PC-9 (cell line): ENCODE measurements around the gene MICALL2. TPM values are rescaled to one million over a fixed set of nuclear protein-coding genes. Genes with fewer than 3 reads are reported as not detected.

ENCODE experiments used
- BruUV-seq: library from RNA; stranded (reverse); fragments of 400-500 nt; replicated peaks from 2 replicates; lab custom pipeline; 2021; lab: Mats Ljungman, UMichigan
- CTCF ChIA-PET: fragments of 300-600 bp; sonication (Branson Sonifier 250); formaldehyde crosslinking; loops from one replicate; lab custom pipeline; 2022; ENCODE audit warnings: antibody characterized with exemption; lab: Charles Lee
- POLR2A ChIA-PET: fragments of 300-600 bp; sonication (Branson Sonifier 250); formaldehyde crosslinking; loops from one replicate; lab custom pipeline; 2022; ENCODE audit warnings: antibody characterized with exemption; ENCODE audit not compliant: unreplicated experiment; lab: Charles Lee
- DNase-seq, 2 experiments: peaks; one replicate each; pipeline versions ENCODE4 v3.0.0 to v3.0.0-alpha.2; 2015 to 2022; ENCODE audit warnings: mixed read lengths in 1 of 2
- H2AFZ ChIP-seq: fragments of 200-600 bp; sonication (generic); 2 replicates; pipeline ENCODE4 v1.8.1; 2017; ENCODE audit warnings: antibody characterized with exemption
- H3F3A ChIP-seq: fragments of 200-600 bp; sonication (generic); 2 replicates; pipeline ENCODE4 v1.8.1; 2017; ENCODE audit warnings: antibody characterized with exemption, mild to moderate bottlenecking, low read depth; ENCODE audit not compliant: insufficient read depth
- H3K27ac ChIP-seq: fragments of 200-600 bp; sonication (generic); 2 replicates; pipeline ENCODE4 v1.6.1; 2016; ENCODE audit warnings: mixed run types
- H3K27me3 ChIP-seq: fragments of 200-600 bp; sonication (generic); 2 replicates; pipeline ENCODE4 v1.6.1; 2016; ENCODE audit warnings: low read depth, mixed run types; ENCODE audit not compliant: insufficient read depth
- H3K36me3 ChIP-seq: fragments of 200-600 bp; sonication (generic); 2 replicates; pipeline ENCODE4 v1.6.1; 2016; ENCODE audit warnings: low read depth, mixed run types
- H3K4me1 ChIP-seq: fragments of 200-600 bp; sonication (generic); replicated peaks from 2 replicates; pipeline ENCODE4 v1.6.1; 2016; ENCODE audit warnings: mixed run types; ENCODE audit not compliant: insufficient read depth
- H3K4me2 ChIP-seq: fragments of 200-600 bp; sonication (generic); 2 replicates; pipeline ENCODE4 v1.6.1; 2017; ENCODE audit warnings: mixed run types
- H3K4me3 ChIP-seq: fragments of 200-600 bp; sonication (generic); 2 replicates; pipeline ENCODE4 v1.6.1; 2016; ENCODE audit warnings: mixed run types
- H3K79me2 ChIP-seq: fragments of 200-600 bp; sonication (generic); 2 replicates; pipeline ENCODE4 v1.6.1; 2017; ENCODE audit warnings: low read depth, mixed run types
- H3K9me2 ChIP-seq: fragments of 200-600 bp; sonication (generic); 2 replicates; pipeline ENCODE4 v1.8.1; 2017; ENCODE audit warnings: mild to moderate bottlenecking; ENCODE audit not compliant: insufficient read depth
- H3K9me3 ChIP-seq: fragments of 200-600 bp; sonication (generic); 2 replicates; pipeline ENCODE4 v1.8.1; 2016; ENCODE audit warnings: low read depth; ENCODE audit not compliant: insufficient read depth
- H4K20me1 ChIP-seq: fragments of 200-600 bp; sonication (generic); 2 replicates; pipeline ENCODE4 v1.8.1; 2017; ENCODE audit not compliant: insufficient read depth
- CTCF ChIP-seq: fragments of 200-600 bp; sonication (generic); conservative IDR thresholded peaks from 2 replicates; pipeline ENCODE4 v1.6.1; 2017; ENCODE audit warnings: mixed run types, antibody characterized with exemption, mild to moderate bottlenecking, moderate library complexity
- EZH2 ChIP-seq: fragments of 200-600 bp; sonication (generic); IDR thresholded peaks from 2 replicates; pipeline ENCODE4 v1.8.0; 2017; ENCODE audit warnings: antibody characterized with exemption, low read depth
- intact Hi-C: fragments of 100-400 bp; cut with micrococcal nuclease; formaldehyde crosslinking; loops from one replicate; pipeline ENCODE4 v1.10.0; 2022; ENCODE audit not compliant: unreplicated experiment
- total RNA-seq: library from RNA; stranded (reverse); gene quantifications from 2 replicates; pipeline ENCODE4 v1.2.3, GENCODE V29; 2021

The MICALL2 gene
- total RNA-seq, 1 experiment from 2014 or later: 104 TPM

DNA sequence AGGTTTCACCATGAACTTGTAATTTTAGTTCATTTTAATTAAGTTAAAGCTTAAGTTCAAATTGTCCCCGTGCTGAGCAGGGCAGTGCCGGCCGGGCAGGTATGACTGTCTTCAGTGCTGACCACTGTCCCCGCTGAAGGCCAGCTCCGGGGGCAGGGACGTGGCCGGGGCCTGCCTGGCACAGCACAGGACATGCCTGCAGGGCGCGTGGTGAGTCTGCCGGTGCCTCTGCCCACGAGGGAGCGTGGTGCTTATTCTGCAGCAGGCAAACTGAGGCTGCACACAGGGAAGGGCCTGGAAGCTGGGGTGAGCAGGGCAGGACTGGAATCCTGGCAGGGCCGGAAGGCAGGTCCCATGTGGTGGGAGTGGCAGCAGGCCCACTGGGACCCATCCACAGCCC, 9.8 kb downstream of the MICALL2 start:
- CTCF ChIA-PET: interaction anchor here (1.1 kb wide), 1 partner anchor 17 kb away, joined by 3 read pairs; no protein-coding TSS in a partner anchor
- POLR2A ChIA-PET: interaction anchor here (0.7 kb wide), 1 partner anchor 23 kb away, joined by 5 read pairs; no protein-coding TSS in a partner anchor
- no peak overlapping the region for H3K4me2 ChIP-seq

GRCh38 chr7:1448958-1449357, 10.3 kb downstream of the MICALL2 start:
- Histone ChIP-seq H3K27ac (no peak overlapping the region), H3K36me3 (no peaks in the 10 kb centered on the region), H3K4me1 (0 out of 2 replicates have a peak, but pooled peaks cover under 1% of the 10 kb centered on the region), H3F3A (peaks cover 7% of the 10 kb centered on the region; the same call in 1 of the 2 replicates), H3K9me3 (no peaks in the 10 kb centered on the region), H3K9me2 (no peaks in the 10 kb centered on the region), H4K20me1 (peaks cover 11% of the 10 kb centered on the region; the same call in 1 of the 2 replicates), H3K27me3 (no peaks in the 10 kb centered on the region), H3K79me2 (peaks cover 22% of the 10 kb centered on the region), H3K4me3 (no peak overlapping the region), H2AFZ (no peak overlapping the region), H3K4me2 (no peak overlapping the region)
- ChIA-PET CTCF (interaction anchor here (1.1 kb wide), 1 partner anchor 18 kb away, joined by 3 read pairs; no protein-coding TSS in a partner anchor), POLR2A (no interaction called here)
- DNase-seq: no peak
- intact Hi-C loops: no loop called here
- TF ChIP-seq EZH2 (no peak), CTCF (no peak)
- BruUV-seq: no TSS peak

More for the DNA sequence above, 9.8 kb downstream of the MICALL2 start:
- no TSS peak for BruUV-seq
- Histone ChIP-seq H3K36me3 (no peaks in the 10 kb centered on the region), H2AFZ (no peak overlapping the region), H3K9me2 (no peaks in the 10 kb centered on the region), H3K79me2 (peaks cover 27% of the 10 kb centered on the region), H3K4me3 (no peak overlapping the region), H3K9me3 (no peaks in the 10 kb centered on the region), H3K27me3 (no peaks in the 10 kb centered on the region), H3K4me1 (peaks cover 6% of the 10 kb centered on the region), H3F3A (peaks cover 7% of the 10 kb centered on the region; the same call in 1 of the 2 replicates), H4K20me1 (peaks cover 12% of the 10 kb centered on the region), H3K27ac (no peak overlapping the region)
- intact Hi-C loops: no loop called here
- no peak for DNase-seq
- no peak for TF ChIP-seq EZH2
- TF ChIP-seq CTCF: no peak

DNA sequence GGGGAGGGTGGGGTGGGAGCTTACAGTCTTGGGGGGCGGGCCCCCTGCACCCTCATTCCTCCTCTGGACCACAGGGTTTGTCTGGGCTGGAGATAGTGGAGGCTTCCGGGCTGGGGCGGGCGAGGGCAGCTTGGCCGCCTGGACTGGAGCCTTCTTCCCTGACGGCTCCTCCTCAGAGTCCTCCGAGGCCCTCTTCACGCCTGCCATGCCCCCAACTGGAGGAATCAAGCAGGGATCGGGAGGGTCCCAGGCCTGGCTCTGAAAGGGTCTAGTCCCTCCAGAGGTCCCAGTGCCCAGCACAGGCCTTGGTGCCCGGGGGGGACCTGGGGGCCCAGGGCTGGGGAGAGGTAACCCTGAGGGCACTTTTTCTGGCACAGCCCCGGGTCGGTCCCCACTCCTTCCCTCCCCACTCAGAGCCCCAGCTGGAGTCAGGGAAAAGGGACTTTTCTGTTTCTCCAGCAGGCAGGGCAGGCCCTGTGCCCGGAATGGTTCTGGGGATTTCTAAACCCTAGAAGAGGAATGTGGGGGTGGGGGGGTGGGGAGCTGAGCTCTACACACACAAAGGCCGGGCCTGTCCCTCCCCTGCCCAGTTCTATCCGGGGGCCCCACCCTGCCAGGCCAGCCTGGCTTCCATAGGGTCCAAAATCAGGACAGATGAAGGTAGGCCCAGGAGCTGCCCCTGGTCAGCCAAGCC, 11.6 kb downstream of the MICALL2 start:
- peaks cover 7% of the 10 kb centered on the region; the same call in 1 of the 2 replicates for H3F3A ChIP-seq
- no peaks in the 10 kb centered on the region for H3K9me3 ChIP-seq
- H3K27ac ChIP-seq: no peak overlapping the region
- H3K4me2 ChIP-seq: no peak overlapping the region
- no peak overlapping the region for H2AFZ ChIP-seq
- H3K4me3 ChIP-seq: no peak overlapping the region
- peaks cover 9% of the 10 kb centered on the region; the same call in 1 of the 2 replicates for H3K79me2 ChIP-seq
- no peak for DNase-seq
- POLR2A ChIA-PET: no interaction called here
- no peaks in the 10 kb centered on the region for H3K4me1 ChIP-seq
- intact Hi-C loops: no loop called here
- no peaks in the 10 kb centered on the region for H3K36me3 ChIP-seq
- no peak for TF ChIP-seq CTCF
- TF ChIP-seq EZH2: no peak
- no TSS peak for BruUV-seq
- 0 out of 2 replicates have a peak, but pooled peaks cover 3% of the 10 kb centered on the region for H4K20me1 ChIP-seq
- H3K27me3 ChIP-seq: no peaks in the 10 kb centered on the region
- CTCF ChIA-PET: no interaction called here
- no peaks in the 10 kb centered on the region for H3K9me2 ChIP-seq
